IPS-20b (cell line): ENCODE results near the gene FARS2.

Source experiments
- H3K27ac ChIP-seq: one replicate; pipeline ENCODE4 v1.5.1; 2013; ENCODE audit warnings: low read length
- H3K27me3 ChIP-seq: 2 replicates; pipeline ENCODE4 v1.6.1; 2013; ENCODE audit warnings: mild to moderate bottlenecking, low read length, inconsistent platforms; ENCODE audit not compliant: insufficient read depth
- H3K36me3 ChIP-seq: 2 replicates; pipeline ENCODE4 v1.6.1; 2013; ENCODE audit warnings: low read depth, mild to moderate bottlenecking, inconsistent platforms, low read length, moderate library complexity; ENCODE audit not compliant: insufficient read depth
- H3K4me1 ChIP-seq: 2 replicates; pipeline ENCODE4 v1.6.1; 2013; ENCODE audit warnings: mild to moderate bottlenecking, control low read depth, inconsistent platforms, low read length, moderate library complexity; ENCODE audit not compliant: insufficient read depth
- H3K4me3 ChIP-seq: 2 replicates; pipeline ENCODE4 v1.5.1; 2013; ENCODE audit warnings: mild to moderate bottlenecking, low read length, inconsistent platforms
- H3K9ac ChIP-seq: 2 replicates; pipeline ENCODE4 v1.6.1; 2013; ENCODE audit warnings: low read depth, mild to moderate bottlenecking, inconsistent platforms, low read length, moderate library complexity
- H3K9me3 ChIP-seq: 2 replicates; pipeline ENCODE4 v1.6.1; 2013; ENCODE audit warnings: mild to moderate bottlenecking, low read depth, low read length, inconsistent platforms; ENCODE audit not compliant: insufficient read depth

The FARS2 gene

GRCh38 chr6:5260661-5261544 lies at the start of gene FARS2, which contains the start of gene LYRM4:
TSS of gene FARS2 (plus strand) at chr6:5261513.
TSS of gene LYRM4 (minus strand) at chr6:5260950. CDS start at chr6:5260733, 217 bp downstream.
- Histone ChIP-seq H3K9me3 (no peaks in the 10 kb centered on the region), H3K27me3 (no peaks in the 10 kb centered on the region), H3K36me3 (peaks cover 18% of the 10 kb centered on the region; the same call in 1 of the 2 replicates), H3K27ac (peak within 1 kb of the TSS; percentile 45), H3K4me1 (peaks cover 4% of the 10 kb centered on the region; the same call in 1 of the 2 replicates), H3K9ac (peak within 1 kb of the TSS; percentile 88), H3K4me3 (peak within 1 kb of the TSS; percentile 87)

GRCh38 chr6:5213836-5214235 lies 47.5 kb upstream of the FARS2 start:
- no peaks in the 10 kb centered on the region for H3K27me3 ChIP-seq
- H3K27ac ChIP-seq, result no peak overlapping the region
- peaks cover 21% of the 10 kb centered on the region for H3K36me3 ChIP-seq
- H3K4me3 ChIP-seq, result no peak overlapping the region
- no peaks in the 10 kb centered on the region for H3K9me3 ChIP-seq
- H3K9ac ChIP-seq, result no peak overlapping the region
- no peaks in the 10 kb centered on the region for H3K4me1 ChIP-seq

- Histone ChIP-seq H3K36me3 (peaks cover 21% of the 10 kb centered on the region), H3K9ac (no peak overlapping the region), H3K27ac (no peak overlapping the region), H3K9me3 (no peaks in the 10 kb centered on the region), H3K27me3 (no peaks in the 10 kb centered on the region), H3K4me3 (no peak overlapping the region), H3K4me1 (no peaks in the 10 kb centered on the region)
Measured at GRCh38 chr6:5214570-5215052, 46.7 kb upstream of the FARS2 start.

GRCh38 chr6:5215159-5215558 lies 46.2 kb upstream of the FARS2 start:
- H3K27me3 ChIP-seq, result no peaks in the 10 kb centered on the region
- H3K36me3 ChIP-seq, result peaks cover 21% of the 10 kb centered on the region
- H3K4me1 ChIP-seq, result no peaks in the 10 kb centered on the region
- no peak overlapping the region for H3K27ac ChIP-seq
- no peak overlapping the region for H3K9ac ChIP-seq
- H3K4me3 ChIP-seq, result no peak overlapping the region
- H3K9me3 ChIP-seq, result no peaks in the 10 kb centered on the region

- H3K9me3 ChIP-seq, result no peaks in the 10 kb centered on the region
- no peaks in the 10 kb centered on the region for H3K27me3 ChIP-seq
- H3K4me3 ChIP-seq, result no peak overlapping the region
- no peaks in the 10 kb centered on the region for H3K4me1 ChIP-seq
- no peak overlapping the region for H3K27ac ChIP-seq
- H3K36me3 ChIP-seq, result peaks cover 21% of the 10 kb centered on the region
- H3K9ac ChIP-seq, result no peak overlapping the region
Measured at GRCh38 chr6:5215799-5216198, 45.5 kb upstream of the FARS2 start.

- no peaks in the 10 kb centered on the region for H3K9me3 ChIP-seq
- H3K4me1 ChIP-seq, result no peaks in the 10 kb centered on the region
- H3K4me3 ChIP-seq, result no peak overlapping the region
- H3K36me3 ChIP-seq, result peaks cover 21% of the 10 kb centered on the region
- no peaks in the 10 kb centered on the region for H3K27me3 ChIP-seq
- no peak overlapping the region for H3K27ac ChIP-seq
- no peak overlapping the region for H3K9ac ChIP-seq
Measured at GRCh38 chr6:5217356-5217755, 44.0 kb upstream of the FARS2 start.

GRCh38 chr6:5219011-5219691 lies 42.2 kb upstream of the FARS2 start:
- no peak overlapping the region for H3K4me3 ChIP-seq
- no peaks in the 10 kb centered on the region for H3K27me3 ChIP-seq
- H3K4me1 ChIP-seq, result no peaks in the 10 kb centered on the region
- no peak overlapping the region for H3K9ac ChIP-seq
- no peaks in the 10 kb centered on the region for H3K9me3 ChIP-seq
- peaks cover 13% of the 10 kb centered on the region; the same call in 1 of the 2 replicates for H3K36me3 ChIP-seq
- H3K27ac ChIP-seq, result no peak overlapping the region

- H3K27ac ChIP-seq, result no peak overlapping the region
- no peaks in the 10 kb centered on the region for H3K9me3 ChIP-seq
- H3K9ac ChIP-seq, result no peak overlapping the region
- peaks cover 10% of the 10 kb centered on the region; the same call in 1 of the 2 replicates for H3K36me3 ChIP-seq
- H3K4me1 ChIP-seq, result no peaks in the 10 kb centered on the region
- H3K27me3 ChIP-seq, result no peaks in the 10 kb centered on the region
- no peak overlapping the region for H3K4me3 ChIP-seq
Measured at GRCh38 chr6:5220443-5220842, 40.9 kb upstream of the FARS2 start.

GRCh38 chr6:5223309-5223708 lies 38.0 kb upstream of the FARS2 start:
- no peaks in the 10 kb centered on the region for H3K27me3 ChIP-seq
- H3K27ac ChIP-seq, result no peak overlapping the region
- H3K9ac ChIP-seq, result no peak overlapping the region
- H3K9me3 ChIP-seq, result no peaks in the 10 kb centered on the region
- peaks cover 4% of the 10 kb centered on the region; the same call in 1 of the 2 replicates for H3K36me3 ChIP-seq
- no peaks in the 10 kb centered on the region for H3K4me1 ChIP-seq
- no peak overlapping the region for H3K4me3 ChIP-seq

GRCh38 chr6:5229356-5229755 lies 32.0 kb upstream of the FARS2 start:
- peaks cover 13% of the 10 kb centered on the region for H3K4me1 ChIP-seq
- no peak overlapping the region for H3K9ac ChIP-seq
- no peak overlapping the region for H3K27ac ChIP-seq

GRCh38 chr6:5230081-5230480 lies 31.2 kb upstream of the FARS2 start:
- Histone ChIP-seq H3K4me3 (no peak overlapping the region), H3K27me3 (no peaks in the 10 kb centered on the region), H3K4me1 (peaks cover 13% of the 10 kb centered on the region), H3K36me3 (no peaks in the 10 kb centered on the region), H3K9me3 (no peaks in the 10 kb centered on the region), H3K9ac (no peak overlapping the region), H3K27ac (no peak overlapping the region)

More at GRCh38 chr6:5229356-5229755, 32.0 kb upstream of the FARS2 start:
- H3K4me3 ChIP-seq, result no peak overlapping the region
- no peaks in the 10 kb centered on the region for H3K36me3 ChIP-seq
- no peaks in the 10 kb centered on the region for H3K9me3 ChIP-seq
- no peaks in the 10 kb centered on the region for H3K27me3 ChIP-seq
